Measurements from ENCODE around the gene CANT1.

Gene CANT1

GRCh38 chr17:78995022-78995760, 14.4 kb downstream of the CANT1 start:
- no peak for DNase-seq (ENCODE audit: low spot score)

- no peak for DNase-seq (ENCODE audit: low spot score)
Measured at GRCh38 chr17:78993981-78994671, 15.4 kb downstream of the CANT1 start.

- no peak for DNase-seq (ENCODE audit: low spot score)
Measured at GRCh38 chr17:78993241-78993956, 16.2 kb downstream of the CANT1 start.

- DNase-seq (ENCODE audit: low spot score): no peak
Measured at GRCh38 chr17:78992542-78993212, 16.9 kb downstream of the CANT1 start.

- no peak for DNase-seq (ENCODE audit: low spot score)
Measured at GRCh38 chr17:78991906-78992532, 17.5 kb downstream of the CANT1 start.

- no peak for DNase-seq (ENCODE audit: low spot score)
Measured at GRCh38 chr17:78991017-78991738, 18.4 kb downstream of the CANT1 start.

GRCh38 chr17:78990349-78991016, 19.1 kb downstream of the CANT1 start:
- DNase-seq (ENCODE audit: low spot score): no peak

- no peak for DNase-seq (ENCODE audit: low spot score)
Measured at GRCh38 chr17:78988152-78988551, 21.4 kb downstream of the CANT1 start.

- DNase-seq (ENCODE audit: low spot score): peak; percentile 82
Measured at GRCh38 chr17:78986649-78987328, 22.8 kb downstream of the CANT1 start.

- DNase-seq (ENCODE audit: low spot score): no peak
Measured at GRCh38 chr17:78986048-78986648, 23.4 kb downstream of the CANT1 start.

GRCh38 chr17:78985395-78985794, 24.2 kb downstream of the CANT1 start:
- no peak for DNase-seq (ENCODE audit: low spot score)

- DNase-seq (ENCODE audit: low spot score): no peak
Measured at GRCh38 chr17:78981010-78981888, 28.3 kb downstream of the CANT1 start.

GRCh38 chr17:78980624-78980972, 29.0 kb downstream of the CANT1 start:
- DNase-seq (ENCODE audit: low spot score): no peak

- peak; percentile 93 for DNase-seq (ENCODE audit: low spot score)
Measured at GRCh38 chr17:78979780-78980623, 29.6 kb downstream of the CANT1 start, which contains the start of gene LGALS3BP. Gene LGALS3BP, minus strand, starts transcription at chr17:78979923. Its CDS starts 2,732 bp downstream, at chr17:78977191.

GRCh38 chr17:78977997-78978973, 31.3 kb downstream of the CANT1 start:
- DNase-seq (ENCODE audit: low spot score): no peak

- no peak for DNase-seq (ENCODE audit: low spot score)
Measured at GRCh38 chr17:78977681-78977943, 32.0 kb downstream of the CANT1 start.

All from SW480 (cell line).